ENCODE data around the gene GNAI2.

Gene GNAI2

GRCh38 chr3:50299929-50300680, 64.1 kb downstream of the GNAI2 start:
- DNase-seq, result no peak

GRCh38 chr3:50300681-50301254, 64.8 kb downstream of the GNAI2 start:
- no peak for DNase-seq

DNA sequence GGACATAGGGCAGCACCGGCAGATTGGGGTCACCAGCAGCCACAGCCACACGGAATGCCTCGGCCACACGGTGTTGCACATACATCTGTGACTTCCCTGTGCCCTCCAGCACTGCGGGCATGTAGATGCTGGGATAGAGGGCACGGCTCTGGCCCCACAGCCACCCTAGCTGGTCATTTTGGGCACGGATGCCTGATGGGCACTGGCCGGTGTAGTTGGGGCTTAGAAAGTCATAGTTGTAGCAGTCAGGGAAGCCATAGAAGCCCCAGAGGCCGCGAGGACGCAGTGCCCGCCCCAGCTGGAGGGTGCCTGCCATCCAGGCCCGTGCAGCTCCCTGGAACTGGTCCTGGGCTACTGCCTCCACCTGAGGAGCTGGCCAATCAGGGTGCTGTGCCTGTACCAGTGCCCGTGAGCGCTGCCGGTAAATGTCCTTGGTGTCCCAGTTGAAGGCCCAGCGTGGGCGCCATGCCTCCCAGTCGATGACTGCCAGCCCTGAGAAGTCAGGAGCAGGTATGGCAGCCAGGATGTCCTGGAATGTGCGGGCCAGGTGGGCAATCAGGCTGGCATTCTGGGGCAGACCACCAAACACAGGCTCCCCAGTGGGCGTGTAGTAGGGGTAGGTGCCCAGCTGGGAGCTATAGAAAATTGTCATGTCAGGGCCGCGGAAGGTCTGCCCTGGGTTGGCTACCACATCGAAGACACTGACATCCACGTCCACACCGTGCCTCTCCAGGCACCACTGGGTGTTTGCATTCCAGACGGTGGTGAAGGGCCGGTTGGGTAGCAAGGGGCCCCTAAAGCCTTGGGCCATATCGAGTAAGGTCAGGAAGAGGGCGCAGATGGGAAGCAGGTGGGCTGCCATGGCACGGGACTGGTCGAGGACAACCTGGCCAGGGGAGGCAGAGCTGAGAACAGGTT, 66.3 kb downstream of the GNAI2 start:
- no peak for DNase-seq

DNA sequence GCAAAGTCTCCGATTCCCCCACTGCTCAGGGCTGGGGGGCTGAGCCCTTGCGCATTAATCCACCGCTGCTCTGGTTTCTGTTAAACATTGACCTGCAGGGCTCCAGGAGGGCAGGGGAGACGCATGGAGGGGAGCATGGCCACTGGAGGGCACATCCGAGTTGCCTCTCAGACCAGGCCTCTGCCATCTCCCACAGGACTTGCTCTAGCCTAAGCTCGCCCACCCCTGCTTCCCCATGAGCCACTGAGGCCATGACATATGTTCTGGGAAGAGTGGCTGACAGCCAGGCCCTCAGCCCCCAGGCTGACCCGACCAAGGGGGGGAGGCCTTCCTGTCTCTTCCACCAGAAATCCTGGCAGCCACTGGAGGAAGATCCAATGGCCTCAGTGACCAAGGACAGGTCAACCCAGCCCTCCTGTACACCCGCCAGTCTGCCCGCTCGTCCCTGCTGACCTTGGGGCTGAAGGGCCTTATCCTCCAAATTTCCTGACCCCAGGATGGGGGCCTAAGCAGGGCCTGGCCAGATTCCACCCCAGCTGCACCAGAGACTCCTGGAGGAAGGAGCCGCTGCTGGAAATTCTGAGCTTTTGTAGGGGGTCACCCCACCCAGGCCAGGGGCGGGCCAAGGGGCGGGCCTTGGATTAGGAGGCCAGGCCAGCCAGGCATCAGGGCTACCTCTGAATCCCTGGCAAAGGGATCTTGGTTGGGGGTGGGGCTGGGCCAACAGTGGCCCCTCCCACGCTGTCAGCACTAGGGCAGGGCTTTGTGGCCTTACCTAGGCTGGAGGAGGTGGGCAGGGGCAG, 67.2 kb downstream of the GNAI2 start, which contains the start of gene HYAL1:
HYAL1 (minus strand) TSS at position 562 of the 803 bp plus-strand sequence. CDS start 618 bp downstream, outside the sequence.
- no peak for DNase-seq

- DNase-seq, result no peak
These were observed 68.6 kb downstream of the GNAI2 start for GRCh38 chr3:50304601-50305000.

Data from NCI-H526 treated with DMSO at 0.1 percent for 48 hours (cell line).